VCaP (cell line): ENCODE results near the gene CORIN.

Source experiments
- H3K27ac ChIP-seq: fragments of 450-650 bp; 2 replicates; pipeline ENCODE4 v1.5.1; 2017
- TF ChIP-seq, protein P1 (sequence below): fragments of 450-650 bp; conservative IDR thresholded peaks from 2 replicates; pipeline ENCODE4 v1.5.1; 2017; ENCODE audit warnings: mild to moderate bottlenecking, moderate library complexity

The CORIN gene

GRCh38 chr4:47647544-47647943 is 190.3 kb downstream of the CORIN start:
- TF ChIP-seq, protein P1, sequence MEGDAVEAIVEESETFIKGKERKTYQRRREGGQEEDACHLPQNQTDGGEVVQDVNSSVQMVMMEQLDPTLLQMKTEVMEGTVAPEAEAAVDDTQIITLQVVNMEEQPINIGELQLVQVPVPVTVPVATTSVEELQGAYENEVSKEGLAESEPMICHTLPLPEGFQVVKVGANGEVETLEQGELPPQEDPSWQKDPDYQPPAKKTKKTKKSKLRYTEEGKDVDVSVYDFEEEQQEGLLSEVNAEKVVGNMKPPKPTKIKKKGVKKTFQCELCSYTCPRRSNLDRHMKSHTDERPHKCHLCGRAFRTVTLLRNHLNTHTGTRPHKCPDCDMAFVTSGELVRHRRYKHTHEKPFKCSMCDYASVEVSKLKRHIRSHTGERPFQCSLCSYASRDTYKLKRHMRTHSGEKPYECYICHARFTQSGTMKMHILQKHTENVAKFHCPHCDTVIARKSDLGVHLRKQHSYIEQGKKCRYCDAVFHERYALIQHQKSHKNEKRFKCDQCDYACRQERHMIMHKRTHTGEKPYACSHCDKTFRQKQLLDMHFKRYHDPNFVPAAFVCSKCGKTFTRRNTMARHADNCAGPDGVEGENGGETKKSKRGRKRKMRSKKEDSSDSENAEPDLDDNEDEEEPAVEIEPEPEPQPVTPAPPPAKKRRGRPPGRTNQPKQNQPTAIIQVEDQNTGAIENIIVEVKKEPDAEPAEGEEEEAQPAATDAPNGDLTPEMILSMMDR: no peak
- no peak overlapping the region for H3K27ac ChIP-seq

DNA sequence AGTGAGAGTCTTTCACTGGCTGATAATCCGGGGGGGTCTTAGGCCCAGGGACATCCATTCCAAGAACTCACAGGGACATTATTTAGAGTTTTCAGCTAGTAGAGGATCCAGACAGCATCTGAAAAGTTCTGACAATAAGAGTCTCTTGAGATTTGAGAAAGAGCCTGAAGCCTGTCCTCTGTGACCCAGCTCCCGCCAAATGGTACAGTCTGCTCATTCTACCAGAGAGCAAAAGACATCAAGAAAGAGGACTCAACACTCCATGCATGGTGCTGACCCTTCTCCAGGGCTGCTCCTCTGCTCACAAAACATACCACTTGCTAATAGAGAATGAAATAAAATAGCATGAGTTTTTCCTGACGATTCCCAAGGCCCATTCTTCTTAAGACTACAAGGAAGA is 190.8 kb downstream of the CORIN start:
- no peak overlapping the region for H3K27ac ChIP-seq
- TF ChIP-seq, protein P1: no peak

- no peak overlapping the region for H3K27ac ChIP-seq
- TF ChIP-seq, protein P1: no peak
These were observed 191.5 kb downstream of the CORIN start for GRCh38 chr4:47646372-47646771.

GRCh38 chr4:47643845-47644244 is 194.0 kb downstream of the CORIN start:
- no peak overlapping the region for H3K27ac ChIP-seq
- TF ChIP-seq, protein P1: no peak

- no peak overlapping the region for H3K27ac ChIP-seq
- TF ChIP-seq, protein P1: no peak
These were observed 194.7 kb downstream of the CORIN start for GRCh38 chr4:47642985-47643760.

- H3K27ac ChIP-seq: no peak overlapping the region
- TF ChIP-seq, protein P1: no peak
These were observed 195.6 kb downstream of the CORIN start for GRCh38 chr4:47642191-47642830.

GRCh38 chr4:47641755-47642154 is 196.1 kb downstream of the CORIN start:
- no peak overlapping the region for H3K27ac ChIP-seq
- TF ChIP-seq, protein P1: no peak
